ENCODE results near the gene IQGAP2.

The IQGAP2 gene

GRCh38 chr5:76385540-76385939 is 17.5 kb upstream of the IQGAP2 start:
- no peak for DNase-seq

- DNase-seq = no peak
Measured at GRCh38 chr5:76386360-76386759, 16.7 kb upstream of the IQGAP2 start.

GRCh38 chr5:76388236-76388635 is 14.8 kb upstream of the IQGAP2 start:
- DNase-seq = no peak

GRCh38 chr5:76388791-76389512 is 14.1 kb upstream of the IQGAP2 start:
- DNase-seq = no peak

GRCh38 chr5:76389513-76390154 is 13.5 kb upstream of the IQGAP2 start:
- DNase-seq = no peak

GRCh38 chr5:76391014-76391413 is 12.1 kb upstream of the IQGAP2 start:
- no peak for DNase-seq

- no peak for DNase-seq
Measured at GRCh38 chr5:76393035-76393680, 9.9 kb upstream of the IQGAP2 start.

- DNase-seq = no peak
Measured at GRCh38 chr5:76397200-76397599, 5.9 kb upstream of the IQGAP2 start.

GRCh38 chr5:76399268-76399667 is 3.8 kb upstream of the IQGAP2 start:
- DNase-seq = no peak

- DNase-seq = no peak
Measured at GRCh38 chr5:76400466-76400865, 2.6 kb upstream of the IQGAP2 start.

- DNase-seq = no peak
Measured at GRCh38 chr5:76401801-76402250, 1.3 kb upstream of the IQGAP2 start.

GRCh38 chr5:76402251-76402885 is 717 bp upstream of the IQGAP2 start:
- DNase-seq = no peak

- no peak for DNase-seq
Measured at GRCh38 chr5:76403766-76404222, 709 bp downstream of the IQGAP2 start.

- no peak for DNase-seq
Measured at GRCh38 chr5:76404223-76405211, 1.4 kb downstream of the IQGAP2 start.

GRCh38 chr5:76406014-76406413 is 2.9 kb downstream of the IQGAP2 start:
- DNase-seq = no peak

- no peak for DNase-seq
Measured at GRCh38 chr5:76406673-76407072, 3.6 kb downstream of the IQGAP2 start.

GRCh38 chr5:76408104-76408654 is 5.1 kb downstream of the IQGAP2 start:
- no peak for DNase-seq

GRCh38 chr5:76412511-76412910 is 9.4 kb downstream of the IQGAP2 start:
- DNase-seq = no peak

- DNase-seq = no peak
Measured at GRCh38 chr5:76413746-76414145, 10.7 kb downstream of the IQGAP2 start.

GRCh38 chr5:76414788-76415187 is 11.7 kb downstream of the IQGAP2 start:
- DNase-seq = no peak

- no peak for DNase-seq
Measured at GRCh38 chr5:76415855-76416254, 12.8 kb downstream of the IQGAP2 start.

All from cerebellar nuclear complex (tissue), 1 donor.